LNCAP (cell line): ENCODE measurements around the gene RACGAP1.

Experiments used
- CTCF ChIP-seq: fragments of 450-650 bp; IDR thresholded peaks from 2 replicates; pipeline ENCODE4 v1.5.1; 2017; ENCODE audit warnings: mild to moderate bottlenecking

The RACGAP1 gene

DNA sequence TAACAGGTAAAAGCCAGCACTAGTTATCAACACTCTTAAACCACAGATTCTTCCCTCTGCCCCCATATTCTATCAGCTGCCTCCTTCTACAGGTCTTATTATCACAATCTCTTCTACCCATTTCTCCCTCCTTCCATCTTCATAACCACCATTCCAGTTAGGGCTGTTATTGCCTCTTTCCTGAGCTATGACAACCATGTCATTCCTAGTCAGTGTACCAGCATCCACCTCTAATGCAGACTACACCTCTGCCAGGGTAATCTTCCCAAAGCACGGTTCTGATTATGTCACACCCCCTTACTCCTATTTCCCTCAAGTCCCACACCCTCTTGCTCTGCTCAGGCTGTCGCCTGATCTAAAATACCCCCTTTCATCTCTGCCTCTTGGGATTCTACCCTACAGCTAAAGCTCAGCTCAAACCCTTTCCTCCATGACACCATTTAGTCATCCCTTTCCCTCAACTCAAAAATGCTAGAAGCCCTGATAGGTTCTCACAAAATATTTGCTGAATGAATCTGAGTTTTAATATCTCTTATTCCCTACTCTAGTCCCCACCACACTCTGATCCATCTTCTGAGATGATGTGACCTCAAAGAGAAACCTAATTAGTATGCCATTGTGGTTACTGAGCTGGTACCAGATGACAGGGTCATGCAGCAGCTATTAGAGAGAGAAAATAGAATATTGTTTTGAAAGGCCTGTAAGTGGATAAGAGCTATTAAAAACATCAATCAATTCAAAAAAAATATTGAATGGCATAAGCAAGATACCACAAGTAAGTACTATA lies 11.7 kb downstream of the RACGAP1 start:
- no peak for TF ChIP-seq CTCF

DNA sequence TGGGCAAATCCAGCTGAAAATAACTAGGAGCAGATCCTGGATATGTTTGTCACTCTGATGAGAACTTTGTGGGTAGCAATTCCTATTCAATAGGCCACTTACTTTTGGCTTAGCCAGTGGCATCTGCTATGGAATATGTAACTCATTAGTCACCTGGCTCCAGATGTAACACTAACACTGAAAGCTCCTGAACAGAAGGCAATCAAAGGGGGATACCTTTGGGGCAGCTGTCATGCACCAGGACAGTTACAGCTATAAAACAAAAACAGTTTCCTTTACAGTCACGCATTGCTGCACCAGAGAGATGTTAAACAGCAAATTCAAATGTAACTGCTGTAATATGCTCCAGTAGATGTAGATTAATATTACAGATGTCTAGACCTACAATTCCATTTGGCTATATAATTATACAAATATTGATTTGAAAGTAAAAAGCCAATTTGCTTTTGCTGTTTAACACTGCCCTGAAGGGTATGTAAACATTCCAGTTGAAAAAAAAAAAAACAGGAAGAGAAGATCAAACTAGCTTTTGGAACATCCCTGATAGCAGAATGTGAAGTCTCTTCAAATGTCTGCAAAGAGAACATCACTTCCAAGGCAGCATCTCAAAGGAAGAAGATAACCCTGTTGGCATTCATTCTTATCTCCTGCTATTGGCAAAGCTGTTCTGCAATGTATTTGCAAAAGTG lies 18.4 kb downstream of the RACGAP1 start:
- TF ChIP-seq CTCF: no peak

GRCh38 chr12:50006280-50006679 lies 19.0 kb downstream of the RACGAP1 start:
- TF ChIP-seq CTCF: no peak

- no peak for TF ChIP-seq CTCF
Observed at GRCh38 chr12:50005175-50005574, 20.1 kb downstream of the RACGAP1 start.

GRCh38 chr12:50004696-50005095 lies 20.6 kb downstream of the RACGAP1 start:
- no peak for TF ChIP-seq CTCF

- no peak for TF ChIP-seq CTCF
Observed at GRCh38 chr12:50003595-50003994, 21.7 kb downstream of the RACGAP1 start.

GRCh38 chr12:49998453-49998852 lies 26.8 kb downstream of the RACGAP1 start:
- no peak for TF ChIP-seq CTCF
